WTC11 (cell line): ENCODE measurements around the gene MSL1. TPM values are rescaled to one million over a fixed set of nuclear protein-coding genes. Genes with fewer than 3 reads are reported as not detected.

Source experiments
- ATAC-seq: fragments of 200-7000 bp; cut with Tn5 transposase; 2 replicates; pipeline ENCODE4 v1.10.0; 2021; ENCODE audit warnings: mild to moderate bottlenecking, moderate library complexity
- CTCF ChIA-PET: fragments of 300-600 bp; sonication (Branson Sonifier 250); formaldehyde crosslinking; loops from one replicate; lab custom pipeline; 2021; ENCODE audit warnings: antibody characterized with exemption; lab: Charles Lee
- POLR2A ChIA-PET: fragments of 350-600 bp; sonication (Branson Sonifier 250); formaldehyde crosslinking; loops from one replicate; lab custom pipeline; 2021; ENCODE audit warnings: antibody characterized with exemption; lab: Charles Lee
- DNase-seq: peaks from one replicate; pipeline ENCODE4 v3.0.0; 2021; ENCODE audit warnings: low spot score
- H3K27ac Mint-ChIP-seq: 2 replicates; pipeline ENCODE4 v1.8.0; 2021; ENCODE audit warnings: mixed read lengths
- H3K27me3 Mint-ChIP-seq: 2 replicates; pipeline ENCODE4 v1.8.0; 2021; ENCODE audit warnings: low read depth, mild to moderate bottlenecking, moderate library complexity, mixed read lengths
- H3K36me3 Mint-ChIP-seq: 2 replicates; pipeline ENCODE4 v1.8.0; 2021; ENCODE audit warnings: mixed read lengths
- H3K4me1 Mint-ChIP-seq: 2 replicates; pipeline ENCODE4 v1.8.0; 2022; ENCODE audit warnings: mixed read lengths
- H3K4me3 Mint-ChIP-seq: 2 replicates; pipeline ENCODE4 v1.8.0; 2021; ENCODE audit warnings: mild to moderate bottlenecking, moderate library complexity, mixed read lengths
- H3K9me3 Mint-ChIP-seq: 2 replicates; pipeline ENCODE4 v1.8.0; 2021; ENCODE audit warnings: mixed read lengths
- AFF4 ChIP-seq: sonication (generic); formaldehyde crosslinking; IDR thresholded peaks from 2 replicates; pipeline ENCODE4 v1.8.1; 2023; ENCODE audit warnings: mild to moderate bottlenecking, missing genetic modification reagents, borderline replicate concordance
- ATF1 ChIP-seq: sonication (generic); formaldehyde crosslinking; IDR thresholded peaks from 2 replicates; pipeline ENCODE4 v1.8.1; 2023; ENCODE audit warnings: mild to moderate bottlenecking, moderate library complexity, missing genetic modification reagents
- ERG ChIP-seq: fragments of 250-450 bp; sonication (Bioruptor Pico); IDR thresholded peaks from 2 replicates; pipeline ENCODE4 v1.8.0; 2021; ENCODE audit warnings: mild to moderate bottlenecking
- FOXP1 ChIP-seq: sonication (generic); formaldehyde crosslinking; IDR thresholded peaks from 2 replicates; pipeline ENCODE4 v1.8.0; 2022; ENCODE audit warnings: missing genetic modification reagents, mild to moderate bottlenecking, moderate library complexity, borderline replicate concordance
- FOXP4 ChIP-seq: sonication (generic); formaldehyde crosslinking; IDR thresholded peaks from 2 replicates; pipeline ENCODE4 v1.8.0; 2022; ENCODE audit warnings: mild to moderate bottlenecking, missing genetic modification reagents
- GABPB1 ChIP-seq: sonication (generic); formaldehyde crosslinking; IDR thresholded peaks from 2 replicates; pipeline ENCODE4 v1.8.1; 2023; ENCODE audit warnings: mild to moderate bottlenecking, missing genetic modification reagents
- GRHL2 ChIP-seq: fragments of 250-450 bp; sonication (Bioruptor Pico); IDR thresholded peaks from 2 replicates; pipeline ENCODE4 v1.8.0; 2022; ENCODE audit warnings: mild to moderate bottlenecking, moderate library complexity; ENCODE audit not compliant: insufficient replicate concordance, severe bottlenecking
- JUN ChIP-seq: sonication (generic); formaldehyde crosslinking; IDR thresholded peaks from 2 replicates; pipeline ENCODE4 v1.8.0; 2023; ENCODE audit warnings: mild to moderate bottlenecking, missing genetic modification reagents
- MXD4 ChIP-seq: fragments of 250-450 bp; sonication (Bioruptor Pico); IDR thresholded peaks from 2 replicates; pipeline ENCODE4 v1.8.0; 2021; ENCODE audit warnings: mild to moderate bottlenecking, moderate library complexity, borderline replicate concordance
- NFYB ChIP-seq: sonication (generic); formaldehyde crosslinking; conservative IDR thresholded peaks from 2 replicates; pipeline ENCODE4 v1.8.0; 2022; ENCODE audit warnings: low read depth, missing genetic modification reagents
- NR2C2 ChIP-seq: sonication (generic); formaldehyde crosslinking; IDR thresholded peaks from 2 replicates; pipeline ENCODE4 v1.8.0; 2022; ENCODE audit warnings: mild to moderate bottlenecking, missing genetic modification reagents
- RORB ChIP-seq: fragments of 250-450 bp; sonication (Bioruptor Pico); IDR thresholded peaks from 2 replicates; pipeline ENCODE4 v1.9.0; 2021; ENCODE audit warnings: mild to moderate bottlenecking
- SMAD4 ChIP-seq: sonication (generic); formaldehyde crosslinking; IDR thresholded peaks from 2 replicates; pipeline ENCODE4 v1.8.0; 2022; ENCODE audit warnings: mild to moderate bottlenecking, missing genetic modification reagents
- SP1 ChIP-seq: sonication (generic); formaldehyde crosslinking; conservative IDR thresholded peaks from 2 replicates; pipeline ENCODE4 v1.8.1; 2022; ENCODE audit warnings: missing genetic modification reagents
- TCF7 ChIP-seq: sonication (generic); formaldehyde crosslinking; IDR thresholded peaks from 2 replicates; pipeline ENCODE4 v1.8.0; 2022; ENCODE audit warnings: mild to moderate bottlenecking, low read depth, missing genetic modification reagents, moderate library complexity
- ZNF317 ChIP-seq: sonication (generic); formaldehyde crosslinking; IDR thresholded peaks from 2 replicates; pipeline ENCODE4 v1.8.1; 2023; ENCODE audit warnings: low read depth, mild to moderate bottlenecking, moderate library complexity, missing genetic modification reagents, borderline replicate concordance
- total RNA-seq: library from RNA; stranded (reverse); gene quantifications from 3 replicates; pipeline ENCODE4 v1.2.3, GENCODE V29; 2021

Gene MSL1
- total RNA-seq, 1 experiment from 2014 or later, result 78.1 TPM

GRCh38 chr17:40099619-40100418 lies 22.0 kb upstream of the MSL1 start:
- peaks cover 57% of the 10 kb centered on the region for H3K4me1 Mint-ChIP-seq

GRCh38 chr17:40100419-40100668 lies 21.4 kb upstream of the MSL1 start, which contains the start of gene NR1D1:
TSS of gene NR1D1 (minus strand) at chr17:40100589. CDS start at chr17:40100094, 495 bp downstream.
- Mint-ChIP-seq H3K4me3 (peak within 1 kb of the TSS; percentile 79), H3K27me3 (peaks cover 59% of the 10 kb centered on the region), H3K9me3 (no peaks in the 10 kb centered on the region), H3K4me1 (peaks cover 63% of the 10 kb centered on the region), H3K36me3 (peaks cover 13% of the 10 kb centered on the region), H3K27ac (peak within 1 kb of the TSS; percentile 85)
- TF ChIP-seq JUN (CRISPR knock-in tag), result 0 out of 2 replicates have a peak, but pooled peaks have one; percentile 86
- no peak for TF ChIP-seq NFYB (CRISPR knock-in tag)
- CTCF ChIA-PET, result interaction anchor here (0.8 to 8.1 kb wide), 18 partner anchors 10 to 142 kb away, joined by 3 to 185 read pairs (median 6); partner anchors contain the start of genes MED24, THRA and WIPF2
- no peak for DNase-seq
- POLR2A ChIA-PET, result interaction anchor here (0.6 to 3.1 kb wide), 9 partner anchors 12 to 120 kb away, joined by 3 to 56 read pairs (median 4); partner anchors contain the start of genes MED24, MSL1 and PSMD3
- ATAC-seq, result no peak

More at GRCh38 chr17:40099619-40100418, 22.0 kb upstream of the MSL1 start:
- POLR2A ChIA-PET, result interaction anchor here (1.0 to 3.1 kb wide), 11 partner anchors 7 to 119 kb away, joined by 3 to 56 read pairs (median 5); partner anchors contain the start of genes MED24, MSL1, PSMD3 and THRA
- ATAC-seq, result peak; percentile 1
- DNase-seq, result no peak
- CTCF ChIA-PET, result interaction anchor here (0.8 to 8.1 kb wide), 25 partner anchors 7 to 217 kb away, joined by 3 to 185 read pairs (median 5); partner anchors contain the start of genes MED24, THRA and WIPF2
- H3K27me3 Mint-ChIP-seq, result peaks cover 54% of the 10 kb centered on the region
- H3K9me3 Mint-ChIP-seq, result no peaks in the 10 kb centered on the region
- 0 out of 2 replicates have a peak, but pooled peaks have one; percentile 27 for TF ChIP-seq TCF7
- TF ChIP-seq ATF1 (CRISPR knock-in tag), result 0 out of 2 replicates have a peak, but pooled peaks have one; percentile 2
- TF ChIP-seq MXD4 (CRISPR knock-in tag), result no peak
- no peak for TF ChIP-seq RORB (CRISPR knock-in tag)
- peak overlapping the region; percentile 79 for H3K4me3 Mint-ChIP-seq
- peak overlapping the region; percentile 85 for H3K27ac Mint-ChIP-seq
- peaks cover 15% of the 10 kb centered on the region for H3K36me3 Mint-ChIP-seq

GRCh38 chr17:40100669-40101366 lies 21.0 kb upstream of the MSL1 start:
- H3K4me1 Mint-ChIP-seq, result peaks cover 67% of the 10 kb centered on the region
- H3K4me3 Mint-ChIP-seq, result peak overlapping the region; percentile 79
- peaks cover 64% of the 10 kb centered on the region for H3K27me3 Mint-ChIP-seq
- ChIA-PET POLR2A (interaction anchor here (0.6 to 3.1 kb wide), 11 partner anchors 8 to 371 kb away, joined by 3 to 56 read pairs (median 4); partner anchors contain the start of genes MED24, MIEN1, MSL1 and PSMD3), CTCF (interaction anchor here (0.5 to 8.1 kb wide), 23 partner anchors 10 to 479 kb away, joined by 3 to 185 read pairs (median 5); partner anchors contain the start of genes MED24, THRA and WIPF2)
- H3K9me3 Mint-ChIP-seq, result no peaks in the 10 kb centered on the region
- peaks cover 9% of the 10 kb centered on the region for H3K36me3 Mint-ChIP-seq
- H3K27ac Mint-ChIP-seq, result peak overlapping the region; percentile 83; the same call in 1 of the 2 replicates
- peak; percentile 50 for ATAC-seq
- DNase-seq, result peak; percentile 97
- TF ChIP-seq SP1 (CRISPR knock-in tag), result peak; percentile 93
- no peak for TF ChIP-seq GRHL2
- TF ChIP-seq ZNF317 (CRISPR knock-in tag), result 0 out of 2 replicates have a peak, but pooled peaks have one; percentile 49
- peak; percentile 100 for TF ChIP-seq FOXP4 (CRISPR knock-in tag)
- no peak for TF ChIP-seq ERG (CRISPR knock-in tag)
- peak; percentile 87 for TF ChIP-seq GABPB1 (CRISPR knock-in tag)
- no peak for TF ChIP-seq AFF4 (CRISPR knock-in tag)
- peak; percentile 71 for TF ChIP-seq NR2C2 (CRISPR knock-in tag)
- TF ChIP-seq SMAD4 (CRISPR knock-in tag), result no peak
- TF ChIP-seq FOXP1 (CRISPR knock-in tag), result peak; percentile 99
